ENCODE data around the gene NUFIP2.
"Not testable (repeated sequence)": the region's sequence is repeated elsewhere in the genome, so short reads cannot be mapped to it uniquely, and the experiment has no call there.

NUFIP2 gene

GRCh38 chr17:29278692-29279091 lies 15.3 kb downstream of the NUFIP2 start:
- no peak for DNase-seq

DNA sequence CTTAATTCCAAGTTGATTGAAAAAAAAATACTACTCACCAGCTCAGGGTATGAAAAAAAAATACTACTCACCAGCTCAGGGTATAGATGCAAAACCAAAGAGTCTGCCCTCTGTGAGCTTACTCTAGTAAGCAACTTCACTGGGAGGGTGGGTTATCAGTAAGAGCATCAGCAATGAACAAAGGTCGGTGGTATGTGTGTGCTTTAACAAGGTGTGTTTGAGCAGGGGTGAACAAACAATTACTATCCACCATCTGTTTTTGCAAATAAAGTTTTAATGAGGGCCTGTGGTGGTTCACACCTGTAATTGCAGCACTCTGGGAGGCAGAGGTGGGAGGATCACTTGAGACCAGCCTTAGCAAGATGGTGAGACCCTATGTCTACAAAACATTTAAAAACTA lies 20.0 kb downstream of the NUFIP2 start:
- no peak for DNase-seq

GRCh38 chr17:29271980-29272379 lies 22.0 kb downstream of the NUFIP2 start:
- DNase-seq: not testable (repeated sequence)

- DNase-seq: no peak
These were observed 30.0 kb downstream of the NUFIP2 start for GRCh38 chr17:29263916-29264315.

DNA sequence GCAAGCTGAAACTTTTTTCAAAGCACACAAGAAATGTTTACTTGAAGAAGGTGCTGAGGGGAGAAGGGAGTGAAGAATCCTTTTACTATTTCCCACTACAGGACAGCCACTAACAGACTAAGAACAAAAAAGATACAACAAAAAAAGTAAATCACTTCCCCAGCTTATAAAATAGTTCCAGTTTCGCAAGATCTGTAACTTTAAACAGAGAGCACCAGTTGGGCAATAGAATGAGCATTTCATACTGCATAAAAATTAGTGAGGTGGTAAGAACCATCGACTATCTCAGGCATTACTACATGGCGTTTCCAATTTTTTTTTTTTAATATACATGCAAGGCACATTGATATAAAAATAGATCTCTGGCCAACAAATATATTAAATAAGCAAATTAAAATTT lies 36.2 kb downstream of the NUFIP2 start:
- DNase-seq: no peak

DNA sequence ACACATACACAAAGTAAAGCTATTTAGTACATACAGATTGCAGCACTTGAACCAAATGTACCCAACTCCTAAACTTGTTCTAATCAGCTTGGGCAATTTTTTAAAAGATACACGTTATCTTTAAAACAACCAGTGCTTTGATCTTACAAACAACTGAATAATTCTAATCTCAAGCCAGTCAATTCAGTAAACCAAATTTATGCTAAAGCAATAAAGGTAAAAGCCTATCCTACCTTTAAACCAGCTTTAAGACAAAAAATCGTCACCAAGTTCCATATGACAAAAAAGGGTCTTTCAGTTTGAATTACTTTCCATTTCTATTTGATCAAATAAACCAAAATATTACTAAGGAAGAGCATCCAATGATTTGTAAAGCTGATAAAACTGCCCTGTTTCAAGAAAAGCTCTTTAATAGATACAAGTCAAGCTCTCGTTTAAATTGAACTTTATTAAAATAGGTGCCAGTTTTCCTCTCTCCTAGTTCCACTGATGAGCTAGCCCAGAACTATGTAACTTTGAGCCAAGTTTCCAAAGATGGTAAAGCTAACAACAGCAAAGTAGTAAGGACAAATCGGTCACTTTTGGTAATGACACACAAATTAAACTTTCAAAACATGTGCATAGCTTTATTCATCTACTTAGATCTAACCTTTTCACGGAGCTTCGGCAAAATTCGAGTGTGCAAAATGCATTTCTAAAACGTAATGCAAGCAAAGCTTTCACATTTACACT lies 37.0 kb downstream of the NUFIP2 start:
- no peak for DNase-seq

DNA sequence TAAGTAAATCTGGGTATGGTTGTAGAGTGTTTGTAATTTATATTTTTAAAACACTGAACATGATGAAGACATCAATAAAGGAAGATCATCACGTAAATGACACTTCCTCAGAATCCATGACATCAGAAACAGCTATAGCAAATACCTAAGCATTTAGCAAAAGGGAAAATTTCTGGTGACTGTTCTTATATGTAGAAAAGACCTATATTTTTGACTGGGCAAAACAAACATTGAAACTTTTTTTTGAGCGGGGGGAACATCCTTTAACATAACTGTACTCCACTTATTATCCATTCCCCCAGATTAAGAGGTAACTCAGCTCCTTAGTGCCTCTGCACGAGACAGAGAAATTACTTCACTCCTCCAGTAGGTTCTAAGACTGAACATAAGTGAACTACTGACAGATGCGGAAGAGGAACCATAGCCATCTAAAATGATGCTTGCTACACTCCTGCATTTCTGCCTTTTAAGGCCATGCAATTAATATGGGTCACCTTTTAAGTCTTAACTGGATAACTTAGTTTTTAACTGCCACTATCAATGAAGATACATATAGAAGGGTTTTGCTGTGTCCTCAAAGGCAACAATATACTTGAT lies 37.9 kb downstream of the NUFIP2 start:
- no peak for DNase-seq

DNA sequence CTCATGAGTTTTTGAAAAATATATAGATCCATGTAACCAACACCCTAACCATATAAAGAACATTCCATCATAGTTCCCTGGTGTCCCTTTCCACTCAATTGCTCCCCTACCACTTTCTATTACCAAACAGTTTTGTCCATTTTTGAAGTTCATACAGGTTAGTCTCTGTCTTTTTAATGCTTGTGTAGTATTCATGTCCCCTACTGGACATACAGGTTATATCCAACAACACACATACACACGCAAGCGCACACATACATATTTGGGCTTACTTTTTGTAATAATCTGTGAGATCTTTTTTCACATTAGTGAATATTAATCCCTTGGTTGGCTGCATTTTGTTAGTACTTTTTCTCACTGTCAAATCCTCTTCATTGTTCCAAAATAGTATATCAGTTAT lies 40.9 kb downstream of the NUFIP2 start:
- DNase-seq: no peak

- DNase-seq: no peak
These were observed 41.7 kb downstream of the NUFIP2 start for GRCh38 chr17:29252101-29252791.

GRCh38 chr17:29251184-29251583 lies 42.8 kb downstream of the NUFIP2 start:
- no peak for DNase-seq

- no peak for DNase-seq
These were observed 43.3 kb downstream of the NUFIP2 start for GRCh38 chr17:29250666-29251065.

GRCh38 chr17:29248845-29249244 lies 45.1 kb downstream of the NUFIP2 start:
- DNase-seq: no peak

DNA sequence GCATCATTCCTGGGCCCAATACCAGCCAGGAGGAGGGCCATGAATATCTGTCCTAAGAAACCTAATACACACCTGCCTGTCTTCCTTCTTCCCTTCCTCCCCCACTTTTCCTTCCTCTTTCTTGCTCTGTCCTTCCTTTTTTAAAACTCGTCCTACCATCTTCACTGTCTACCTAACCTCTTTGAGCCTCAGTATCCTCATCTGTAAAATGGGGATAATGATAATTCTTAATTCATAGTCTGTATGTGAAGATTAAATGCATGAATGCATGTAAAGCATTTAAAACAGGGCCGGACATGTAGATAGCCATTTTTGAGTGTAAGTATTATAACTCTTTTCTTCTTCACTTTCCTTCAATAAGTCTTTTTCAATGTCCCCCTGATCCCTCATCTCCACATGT lies 46.7 kb downstream of the NUFIP2 start:
- no peak for DNase-seq

DNA sequence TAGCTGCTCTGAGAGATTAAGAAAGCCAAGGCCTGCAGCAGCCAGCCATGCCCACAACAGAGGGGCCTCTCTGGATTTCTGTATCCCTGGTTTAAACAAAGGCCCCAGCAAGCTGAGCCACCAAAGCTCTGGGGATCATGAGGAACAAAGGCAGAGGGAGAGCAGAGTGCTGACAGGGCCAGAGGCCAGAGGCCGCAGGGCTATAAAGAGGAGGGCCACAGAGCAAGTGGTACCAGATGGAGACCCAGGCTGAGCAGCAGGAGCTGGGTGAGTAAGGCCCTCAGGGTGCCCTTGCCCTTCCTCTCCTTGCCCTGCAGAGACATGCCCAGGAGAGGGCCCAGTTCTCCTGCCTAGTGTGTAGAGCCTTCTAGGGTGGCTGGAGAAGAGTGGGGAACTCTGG lies 47.3 kb downstream of the NUFIP2 start, which contains the start of gene CRYBA1:
CRYBA1 (plus strand) TSS at position 232 of the 400 bp plus-strand sequence; CDS start at position 237, 5 bp downstream.
- no peak for DNase-seq

GRCh38 chr17:29245401-29245800 lies 48.5 kb downstream of the NUFIP2 start:
- DNase-seq: no peak

- no peak for DNase-seq
These were observed 50.2 kb downstream of the NUFIP2 start for GRCh38 chr17:29243792-29244191.

DNA sequence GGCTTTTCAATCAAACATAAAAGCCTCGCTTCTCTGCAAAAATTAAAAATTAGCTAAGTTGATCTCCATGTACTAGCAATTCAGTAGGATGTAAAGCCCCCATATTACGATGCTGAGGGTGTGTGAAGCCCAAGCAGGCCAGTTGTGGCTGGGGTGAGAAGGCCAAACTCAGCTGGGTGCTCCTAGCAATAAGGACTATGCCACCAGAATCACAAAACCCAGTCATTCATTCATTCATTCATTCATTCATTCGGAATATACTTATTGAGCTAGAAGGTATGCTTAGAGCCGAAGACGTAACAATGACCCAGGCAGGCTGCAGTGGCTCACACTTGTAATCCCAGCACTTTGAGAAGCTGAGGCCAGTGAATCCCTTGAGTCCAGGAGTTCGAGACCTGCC lies 51.2 kb downstream of the NUFIP2 start:
- no peak for DNase-seq

GRCh38 chr17:29242051-29242450 lies 51.9 kb downstream of the NUFIP2 start:
- DNase-seq: no peak

DNA sequence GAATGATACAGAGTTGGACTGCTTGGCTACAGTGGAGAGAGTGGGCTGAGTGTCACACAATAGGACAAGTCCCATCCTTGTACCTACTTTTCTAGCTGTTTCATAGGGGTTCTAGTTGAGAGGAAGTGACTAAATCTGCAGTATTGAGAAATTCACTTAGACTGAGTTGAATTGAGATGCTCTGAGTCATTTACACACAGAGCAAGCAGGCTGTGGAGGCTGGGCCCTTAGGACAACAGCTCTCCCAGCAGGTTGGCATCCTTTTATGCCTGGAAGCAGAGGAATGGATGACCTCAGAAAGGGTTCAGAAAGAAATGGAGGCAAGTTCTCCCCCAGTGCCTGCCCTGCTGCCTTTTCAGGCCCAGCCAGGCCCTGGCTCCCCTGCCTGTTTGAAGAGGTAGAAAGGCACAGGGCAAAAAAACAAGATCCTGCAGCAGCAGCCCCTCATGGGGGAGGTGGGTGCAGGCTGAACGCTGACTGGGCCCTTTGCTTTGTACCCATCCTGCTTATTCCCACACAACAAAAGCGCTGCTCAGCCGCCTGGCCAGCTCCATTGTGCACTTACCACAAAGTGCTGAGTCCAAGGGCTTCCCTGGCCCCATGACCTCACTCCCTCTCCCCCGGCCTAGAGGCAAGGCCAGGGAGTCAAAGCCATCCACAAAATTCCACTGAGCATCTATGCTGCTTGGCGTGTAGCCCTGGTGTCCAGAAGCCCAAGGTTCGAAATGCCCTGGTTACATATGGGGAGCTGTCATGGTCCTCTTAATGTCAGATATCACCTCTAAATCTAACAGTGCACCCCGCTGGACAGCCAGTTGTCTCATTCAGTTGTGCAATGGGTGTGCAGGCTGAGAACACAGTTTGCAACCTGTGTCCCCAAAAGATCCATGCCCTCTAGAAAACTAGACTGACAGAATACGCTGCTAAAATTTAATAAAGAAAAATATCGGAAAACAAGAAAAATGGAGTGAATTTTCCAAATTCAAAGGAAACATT lies 52.7 kb downstream of the NUFIP2 start:
- no peak for DNase-seq

- no peak for DNase-seq
These were observed 53.5 kb downstream of the NUFIP2 start for GRCh38 chr17:29240477-29240876.

- no peak for DNase-seq
These were observed 55.7 kb downstream of the NUFIP2 start for GRCh38 chr17:29238133-29238850.

- DNase-seq: no peak
These were observed 56.3 kb downstream of the NUFIP2 start for GRCh38 chr17:29237476-29238132.

All from NCI-H2081 treated with DMSO at 0.1 percent for 48 hours (cell line).